GM23248 (cell line): ENCODE measurements around the gene MFAP2. TPM values are rescaled to one million over a fixed set of nuclear protein-coding genes. Genes with fewer than 3 reads are reported as not detected.
A peak's percentile ranks its signal among the peaks of the same experiment; 100 is the strongest.
"Not testable (repeated sequence)": the region's sequence is repeated elsewhere in the genome, so short reads cannot be mapped to it uniquely, and the experiment has no call there.

Source experiments
- DNase-seq: peaks from one replicate; pipeline ENCODE4 v3.0.0-alpha.2; 2015
- H2AFZ ChIP-seq: fragments of 200-600 bp; sonication (generic); 2 replicates; pipeline ENCODE4 v1.6.1; 2016; ENCODE audit warnings: antibody characterized with exemption
- H3F3A ChIP-seq: fragments of 200-600 bp; sonication (generic); 2 replicates; pipeline ENCODE4 v1.6.1; 2016; ENCODE audit warnings: mild to moderate bottlenecking, antibody characterized with exemption, mixed run types; ENCODE audit not compliant: insufficient read depth
- H3K27ac ChIP-seq: fragments of 200-600 bp; sonication (generic); 2 replicates; pipeline ENCODE4 v1.5.1; 2016; ENCODE audit warnings: mild to moderate bottlenecking
- H3K27me3 ChIP-seq: fragments of 200-600 bp; sonication (generic); replicated peaks from 2 replicates; pipeline ENCODE4 v1.6.1; 2016; ENCODE audit warnings: mild to moderate bottlenecking; ENCODE audit not compliant: insufficient read depth
- H3K36me3 ChIP-seq: fragments of 200-600 bp; sonication (generic); 2 replicates; pipeline ENCODE4 v1.6.1; 2016; ENCODE audit warnings: low read depth, mild to moderate bottlenecking
- H3K4me1 ChIP-seq: fragments of 200-600 bp; sonication (generic); 2 replicates; pipeline ENCODE4 v1.6.1; 2016; ENCODE audit warnings: mild to moderate bottlenecking; ENCODE audit not compliant: insufficient read depth
- H3K4me2 ChIP-seq: fragments of 200-600 bp; sonication (generic); one replicate; pipeline ENCODE4 v1.6.1; 2016; ENCODE audit warnings: mild to moderate bottlenecking; ENCODE audit not compliant: unreplicated experiment
- H3K4me3 ChIP-seq: fragments of 200-600 bp; sonication (generic); 2 replicates; pipeline ENCODE4 v1.5.1; 2016; ENCODE audit warnings: mild to moderate bottlenecking
- H3K79me2 ChIP-seq: fragments of 200-600 bp; sonication (generic); 2 replicates; pipeline ENCODE4 v1.6.1; 2016; ENCODE audit warnings: mild to moderate bottlenecking; ENCODE audit not compliant: insufficient read depth
- H3K9ac ChIP-seq: fragments of 200-600 bp; sonication (generic); 2 replicates; pipeline ENCODE4 v1.6.1; 2016; ENCODE audit warnings: mild to moderate bottlenecking
- H3K9me2 ChIP-seq: fragments of 200-600 bp; sonication (generic); 2 replicates; pipeline ENCODE4 v1.6.1; 2016; ENCODE audit warnings: mixed run types, mild to moderate bottlenecking, moderate library complexity; ENCODE audit not compliant: insufficient read depth
- H3K9me3 ChIP-seq: fragments of 200-600 bp; sonication (generic); one replicate; pipeline ENCODE4 v1.6.1; 2017; ENCODE audit warnings: low read depth
- H4K20me1 ChIP-seq: fragments of 200-600 bp; sonication (generic); 2 replicates; pipeline ENCODE4 v1.6.0; 2016; ENCODE audit not compliant: insufficient read depth
- EZH2 ChIP-seq: fragments of 200-600 bp; sonication (generic); IDR thresholded peaks from 2 replicates; pipeline ENCODE4 v1.6.1; 2018; ENCODE audit warnings: antibody characterized with exemption, mild to moderate bottlenecking; ENCODE audit not compliant: insufficient read depth, poor library complexity, severe bottlenecking
- EZH2phosphoT487 ChIP-seq: fragments of 200-600 bp; sonication (generic); IDR thresholded peaks from 2 replicates; pipeline ENCODE4 v1.6.1; 2018; ENCODE audit warnings: antibody characterized with exemption, moderate library complexity, mild to moderate bottlenecking, low read depth; ENCODE audit not compliant: insufficient read depth
- WGBS, 2 experiments: methylation state at CpG; one replicate each; pipeline ENCODE4 v1.1.6; 2015 to 2017; ENCODE audit warnings: low lambda C conversion rate in 2 of 2, low coverage in 1 of 2; ENCODE audit errors: missing lambda C conversion rate in 2 of 2; 5-methylcytosine and 5-hydroxymethylcytosine counted together
- in situ Hi-C: fragments of 300-500 bp; cut with MboI; formaldehyde crosslinking; loops from 2 replicates; pipeline ENCODE4 v1.15.0; 2020
- polyA plus RNA-seq: library from polyadenylated mRNA; unstranded; fragments of >200 nt; fragmentation: Nextera tagmentation; extraction: Ambion mirVana; gene quantifications from 2 replicates; pipeline ENCODE4 v1.2.1, GENCODE V29; 2016
- total RNA-seq: library from RNA; depleted of rRNA; stranded (reverse); fragments of >200 nt; shearing (Covaris generic); gene quantifications from 2 replicates; pipeline ENCODE4 v1.2.3, GENCODE V29; 2014

The MFAP2 gene
- total and polyA plus RNA-seq, 2 experiments from 2014 or later: 189 to 471 TPM

DNA sequence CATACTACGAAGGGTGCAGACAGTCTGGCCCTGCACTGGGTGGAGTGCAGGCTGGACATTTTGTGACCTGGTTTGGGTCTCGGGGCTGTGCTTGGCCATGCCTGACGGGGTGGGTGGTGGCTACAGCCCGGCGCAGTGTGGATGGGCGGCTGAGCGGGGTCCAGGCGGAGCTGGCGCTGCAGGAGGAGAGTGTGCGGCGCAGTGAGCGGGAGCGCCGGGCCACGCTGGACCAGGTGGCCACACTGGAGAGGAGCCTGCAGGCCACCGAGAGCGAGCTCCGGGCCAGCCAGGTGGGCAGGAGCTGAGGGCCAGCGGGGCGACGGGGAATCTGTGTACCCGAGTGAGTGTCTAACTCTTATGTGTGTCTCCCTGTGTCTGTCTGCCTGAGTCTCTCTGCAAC is 14.1 kb downstream of the MFAP2 start:
- Histone ChIP-seq H3K4me1 (no peaks in the 10 kb centered on the region), H3K36me3 (no peaks in the 10 kb centered on the region; the same call in 1 of the 2 replicates), H2AFZ (no peak overlapping the region), H3F3A (no peaks in the 10 kb centered on the region), H4K20me1 (no peaks in the 10 kb centered on the region), H3K4me2 (no peak overlapping the region), H3K9me3 (no peaks in the 10 kb centered on the region), H3K9me2 (no peaks in the 10 kb centered on the region), H3K79me2 (no peaks in the 10 kb centered on the region), H3K4me3 (no peak overlapping the region), H3K27me3 (no peaks in the 10 kb centered on the region), H3K9ac (no peak overlapping the region), H3K27ac (no peak overlapping the region)
- 96 to 97% methylated on average over 21 to 22 of the region's 22 CpGs for WGBS, 2 experiments
- no peak for DNase-seq
- TF ChIP-seq EZH2 (no peak), EZH2phosphoT487 (no peak)
- in situ Hi-C loops: no loop called here

GRCh38 chr1:16965486-16966067 is 14.8 kb downstream of the MFAP2 start:
- no peak overlapping the region for H3K4me2 ChIP-seq
- H3K79me2 ChIP-seq: no peaks in the 10 kb centered on the region
- no peaks in the 10 kb centered on the region for H3K9me3 ChIP-seq
- in situ Hi-C loops: no loop called here
- no peaks in the 10 kb centered on the region; the same call in 1 of the 2 replicates for H3K36me3 ChIP-seq
- no peaks in the 10 kb centered on the region for H3K4me1 ChIP-seq
- H4K20me1 ChIP-seq: no peaks in the 10 kb centered on the region
- TF ChIP-seq EZH2phosphoT487 (no peak), EZH2 (no peak)
- no peak overlapping the region for H3K4me3 ChIP-seq
- no peaks in the 10 kb centered on the region for H3K9me2 ChIP-seq
- no peak overlapping the region for H3K27ac ChIP-seq
- no peaks in the 10 kb centered on the region for H3F3A ChIP-seq
- no peak overlapping the region for H2AFZ ChIP-seq
- DNase-seq: no peak
- WGBS, 2 experiments: 97% methylated on average over 13 of the region's 13 CpGs
- H3K27me3 ChIP-seq: no peaks in the 10 kb centered on the region
- H3K9ac ChIP-seq: no peak overlapping the region

- not testable (repeated sequence) for H3K27me3 ChIP-seq, H3K4me2 ChIP-seq, H3K4me1 ChIP-seq, H3K36me3 ChIP-seq, H3K9me2 ChIP-seq, H3K9ac ChIP-seq, H3K9me3 ChIP-seq, H3K27ac ChIP-seq, H3K79me2 ChIP-seq, DNase-seq, H2AFZ ChIP-seq, H3F3A ChIP-seq, H4K20me1 ChIP-seq, H3K4me3 ChIP-seq
- in situ Hi-C loops: loop anchor here (5.0 kb wide), 1 partner anchor 78 kb away; no protein-coding TSS in a partner anchor
- WGBS, 2 experiments: 93 to 100% methylated on average over 4 of the region's 4 CpGs
Measured at GRCh38 chr1:16964169-16964568, 16.3 kb downstream of the MFAP2 start.

- Histone ChIP-seq H3K4me2 (peak overlapping the region; percentile 77), H3K27me3 (no peaks in the 10 kb centered on the region)
Measured at GRCh38 chr1:16961297-16962133, 18.9 kb downstream of the MFAP2 start.

More at GRCh38 chr1:16961297-16962133, 18.9 kb downstream of the MFAP2 start:
- TF ChIP-seq EZH2 (no peak), EZH2phosphoT487 (no peak)
- Histone ChIP-seq H3K9me3 (no peaks in the 10 kb centered on the region), H3K4me3 (peak overlapping the region; percentile 59), H3K4me1 (no peaks in the 10 kb centered on the region), H4K20me1 (no peaks in the 10 kb centered on the region), H3K79me2 (no peaks in the 10 kb centered on the region), H3K36me3 (no peaks in the 10 kb centered on the region; the same call in 1 of the 2 replicates), H3F3A (peaks cover 7% of the 10 kb centered on the region; the same call in 1 of the 2 replicates), H3K9ac (peak overlapping the region; percentile 73), H3K27ac (no peak overlapping the region), H3K9me2 (no peaks in the 10 kb centered on the region), H2AFZ (peak overlapping the region; percentile 67)
- no peak for DNase-seq
- in situ Hi-C loops: loop anchor here (5.0 kb wide), 1 partner anchor 81 kb away; no protein-coding TSS in a partner anchor
- 85 to 87% methylated on average over 14 of the region's 14 CpGs for WGBS, 2 experiments
